ENCODE data around the gene AQP12A. TPM values are rescaled to one million over a fixed set of nuclear protein-coding genes. Genes with fewer than 3 reads are reported as not detected.
"Not testable (repeated sequence)": the region's sequence is repeated elsewhere in the genome, so short reads cannot be mapped to it uniquely, and the experiment has no call there.

The AQP12A gene
- total and polyA plus RNA-seq, 2 donors (not counting 1 experiment from before 2014, with no cell fraction given) = not detected

DNA sequence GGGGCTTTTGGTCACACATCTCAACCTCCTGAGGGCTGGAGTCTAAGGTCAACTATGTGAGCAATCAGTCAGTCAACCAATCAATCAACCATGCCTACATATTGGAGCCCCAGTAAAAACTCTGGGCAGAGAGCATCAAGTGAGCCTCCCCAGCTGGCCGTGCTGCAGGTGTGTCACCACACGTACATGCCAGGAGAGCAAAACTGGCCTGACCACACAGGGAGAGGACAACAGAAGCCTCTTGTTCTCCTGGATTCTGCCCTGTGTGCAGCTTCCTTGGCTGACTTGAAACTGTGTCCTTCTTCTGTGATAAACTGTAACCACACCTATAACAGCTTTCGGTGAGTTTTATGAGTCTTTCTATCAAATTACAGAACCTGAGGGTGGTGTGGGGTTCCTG is 40.5 kb upstream of the AQP12A start:
- Histone ChIP-seq H3K4me2 (replicated peaks; ENCODE audit: low read depth, low read length, poor library complexity, severe bottlenecking) (no peak overlapping the region), H3K9ac (ENCODE audit: low read length) (no peak overlapping the region), H3K27ac (ENCODE audit: low read length in 2 of 2) (no peak overlapping the region), H3K4me3 (ENCODE audit: control extremely low read depth in 1 of 5, extremely low read depth in 1 of 5, insufficient read depth in 1 of 5, low read depth in 2 of 5, low read length in 4 of 5) (no peak overlapping the region), H3K36me3 (replicated peaks in 1 of 2; ENCODE audit: control extremely low read depth in 1 of 2, control insufficient read depth in 1 of 2, extremely low read depth in 1 of 2, insufficient read depth in 2 of 2, low read length in 1 of 2) (no peaks in the 10 kb centered on the region), H2AFZ (ENCODE audit: insufficient read depth, low read depth, low read length, poor library complexity, severe bottlenecking) (no peak overlapping the region), H4K20me1 (ENCODE audit: control insufficient read depth, insufficient read depth, low read length, poor library complexity, severe bottlenecking) (no peaks in the 10 kb centered on the region), H3K27me3 (replicated peaks in 1 of 4; ENCODE audit: control extremely low read depth in 1 of 4, control insufficient read depth in 3 of 4, insufficient read depth in 4 of 4, low read length in 3 of 4) (peaks cover 0 to 37% (median 5%) of the 10 kb centered on the region in 4 experiments), H3K9me3 (ENCODE audit: control extremely low read depth in 1 of 3, control insufficient read depth in 2 of 3, insufficient read depth in 1 of 3, low read length in 2 of 3) (peaks cover 0 to 11% (median 0%) of the 10 kb centered on the region in 3 donors), H3K79me2 (ENCODE audit: control insufficient read depth, insufficient read depth, low read length) (no peaks in the 10 kb centered on the region), H3K4me1 (ENCODE audit: control insufficient read depth in 2 of 2, insufficient read depth in 2 of 2, low read length in 2 of 2) (no peaks in the 10 kb centered on the region)
- no peaks in the 10 kb centered on the region for H3K9me3 Mint-ChIP-seq (ENCODE audit: insufficient read depth)
- no peak overlapping the region for H3K27ac Mint-ChIP-seq
- ATAC-seq (ENCODE audit: low read depth) = no peak
- no peak for TF ChIP-seq EZH2 (IDR thresholded peaks at IDR 0.05; ENCODE audit: borderline replicate concordance, insufficient read depth, low read depth, low read length, poor library complexity, severe bottlenecking)
- TF ChIP-seq, protein P1, sequence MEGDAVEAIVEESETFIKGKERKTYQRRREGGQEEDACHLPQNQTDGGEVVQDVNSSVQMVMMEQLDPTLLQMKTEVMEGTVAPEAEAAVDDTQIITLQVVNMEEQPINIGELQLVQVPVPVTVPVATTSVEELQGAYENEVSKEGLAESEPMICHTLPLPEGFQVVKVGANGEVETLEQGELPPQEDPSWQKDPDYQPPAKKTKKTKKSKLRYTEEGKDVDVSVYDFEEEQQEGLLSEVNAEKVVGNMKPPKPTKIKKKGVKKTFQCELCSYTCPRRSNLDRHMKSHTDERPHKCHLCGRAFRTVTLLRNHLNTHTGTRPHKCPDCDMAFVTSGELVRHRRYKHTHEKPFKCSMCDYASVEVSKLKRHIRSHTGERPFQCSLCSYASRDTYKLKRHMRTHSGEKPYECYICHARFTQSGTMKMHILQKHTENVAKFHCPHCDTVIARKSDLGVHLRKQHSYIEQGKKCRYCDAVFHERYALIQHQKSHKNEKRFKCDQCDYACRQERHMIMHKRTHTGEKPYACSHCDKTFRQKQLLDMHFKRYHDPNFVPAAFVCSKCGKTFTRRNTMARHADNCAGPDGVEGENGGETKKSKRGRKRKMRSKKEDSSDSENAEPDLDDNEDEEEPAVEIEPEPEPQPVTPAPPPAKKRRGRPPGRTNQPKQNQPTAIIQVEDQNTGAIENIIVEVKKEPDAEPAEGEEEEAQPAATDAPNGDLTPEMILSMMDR (IDR thresholded peaks at IDR 0.05) = no peak
- POLR2A ChIA-PET = no interaction called here
- H3K4me1 Mint-ChIP-seq = peaks cover 3% of the 10 kb centered on the region
- CTCF ChIA-PET = interaction anchor here (1.2 kb wide), 1 partner anchor 10 kb away, joined by 3 read pairs; no protein-coding TSS in a partner anchor
- intact Hi-C loops (cut with micrococcal nuclease) = no loop called here
- no peak for DNase-seq
- no peak overlapping the region for H3K4me3 Mint-ChIP-seq
- 86% methylated on average over 2 of the region's 3 CpGs for WGBS (ENCODE audit: insufficient coverage)
- peaks cover 51% of the 10 kb centered on the region for H3K27me3 Mint-ChIP-seq

DNA sequence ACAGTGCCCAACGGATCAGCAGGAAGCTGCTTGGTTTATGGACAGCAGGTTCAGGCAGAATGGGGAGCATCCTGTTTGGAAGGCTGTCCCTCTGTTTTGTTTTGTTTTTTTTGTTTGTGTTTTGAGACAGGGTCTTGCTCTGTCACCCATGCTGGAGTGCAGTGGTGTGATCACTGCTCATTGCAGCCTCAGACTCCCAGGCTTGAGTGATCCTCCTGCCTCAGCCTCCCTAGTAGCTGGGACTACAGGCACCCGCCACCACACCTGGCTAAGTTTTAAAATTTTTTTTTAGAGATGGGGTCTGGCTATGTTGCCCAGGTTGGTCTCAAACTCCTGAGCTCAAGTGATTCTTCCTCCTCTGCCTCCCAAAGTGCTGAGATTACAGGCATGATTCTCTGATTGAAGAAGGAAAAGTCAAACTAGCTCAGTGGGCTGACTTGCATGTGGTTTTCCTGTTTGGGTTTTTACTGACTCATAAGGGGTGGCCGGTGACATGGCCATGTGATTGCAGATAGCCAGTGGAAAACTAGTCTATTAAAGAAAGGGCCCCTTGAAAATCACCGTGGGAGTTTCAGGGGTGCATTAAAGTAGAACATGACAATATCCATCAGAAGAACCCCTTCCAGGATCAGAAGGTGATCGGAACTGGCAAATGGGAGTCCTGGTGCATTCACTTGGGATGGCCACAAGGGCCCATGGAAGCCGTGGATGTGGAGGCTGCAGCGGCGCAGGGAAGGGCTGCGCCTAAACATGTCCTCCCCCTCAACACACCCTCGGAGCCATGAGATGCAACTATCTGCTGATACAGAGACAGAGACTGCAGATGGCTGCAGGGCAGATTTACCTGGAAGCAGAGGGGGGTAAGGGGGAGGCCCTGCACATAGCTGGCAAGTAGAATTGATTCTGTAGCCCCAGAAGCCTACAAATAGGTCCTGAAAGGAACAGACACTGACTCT is 35.5 kb upstream of the AQP12A start:
- peaks cover 0 to 14% (median 0%) of the 10 kb centered on the region in 4 experiments for H3K27me3 ChIP-seq (replicated peaks in 1 of 4; ENCODE audit: control extremely low read depth in 1 of 4, control insufficient read depth in 3 of 4, insufficient read depth in 4 of 4, low read length in 3 of 4)
- intact Hi-C loops (cut with micrococcal nuclease) = no loop called here
- Mint-ChIP-seq H3K9me3 (ENCODE audit: insufficient read depth) (no peaks in the 10 kb centered on the region), H3K4me1 (peaks cover 3% of the 10 kb centered on the region), H3K4me3 (no peak overlapping the region), H3K27me3 (peaks cover 39% of the 10 kb centered on the region), H3K27ac (no peak overlapping the region)
- POLR2A ChIA-PET = no interaction called here
- H3K4me1 ChIP-seq (ENCODE audit: control insufficient read depth in 2 of 2, insufficient read depth in 2 of 2, low read length in 2 of 2) = no peaks in the 10 kb centered on the region
- ATAC-seq (ENCODE audit: low read depth) (no peak), DNase-seq (no peak)
- TF ChIP-seq, protein P1 (IDR thresholded peaks at IDR 0.05) = no peak
- no peak for TF ChIP-seq EZH2 (IDR thresholded peaks at IDR 0.05; ENCODE audit: borderline replicate concordance, insufficient read depth, low read depth, low read length, poor library complexity, severe bottlenecking)
- CTCF ChIA-PET = no interaction called here
- H3K27ac ChIP-seq (ENCODE audit: low read length in 2 of 2) = no peak overlapping the region
- H3K4me2 ChIP-seq (replicated peaks; ENCODE audit: low read depth, low read length, poor library complexity, severe bottlenecking) = no peak overlapping the region
- no CpG with 5 or more reads among the region's 10 CpGs for WGBS (ENCODE audit: insufficient coverage)
- no peak overlapping the region for H3K4me3 ChIP-seq (ENCODE audit: control extremely low read depth in 1 of 5, extremely low read depth in 1 of 5, insufficient read depth in 1 of 5, low read depth in 2 of 5, low read length in 4 of 5)
- H3K9me3 ChIP-seq (ENCODE audit: control extremely low read depth in 1 of 3, control insufficient read depth in 2 of 3, insufficient read depth in 1 of 3, low read length in 2 of 3) = peaks cover 0 to under 1% (median 0%) of the 10 kb centered on the region in 3 donors
- H3K79me2 ChIP-seq (ENCODE audit: control insufficient read depth, insufficient read depth, low read length) = no peaks in the 10 kb centered on the region
- no peak overlapping the region for H3K9ac ChIP-seq (ENCODE audit: low read length)
- no peaks in the 10 kb centered on the region for H3K36me3 ChIP-seq (replicated peaks in 1 of 2; ENCODE audit: control extremely low read depth in 1 of 2, control insufficient read depth in 1 of 2, extremely low read depth in 1 of 2, insufficient read depth in 2 of 2, low read length in 1 of 2)
- H2AFZ ChIP-seq (ENCODE audit: insufficient read depth, low read depth, low read length, poor library complexity, severe bottlenecking) = no peak overlapping the region
- H4K20me1 ChIP-seq (ENCODE audit: control insufficient read depth, insufficient read depth, low read length, poor library complexity, severe bottlenecking) = no peaks in the 10 kb centered on the region

DNA sequence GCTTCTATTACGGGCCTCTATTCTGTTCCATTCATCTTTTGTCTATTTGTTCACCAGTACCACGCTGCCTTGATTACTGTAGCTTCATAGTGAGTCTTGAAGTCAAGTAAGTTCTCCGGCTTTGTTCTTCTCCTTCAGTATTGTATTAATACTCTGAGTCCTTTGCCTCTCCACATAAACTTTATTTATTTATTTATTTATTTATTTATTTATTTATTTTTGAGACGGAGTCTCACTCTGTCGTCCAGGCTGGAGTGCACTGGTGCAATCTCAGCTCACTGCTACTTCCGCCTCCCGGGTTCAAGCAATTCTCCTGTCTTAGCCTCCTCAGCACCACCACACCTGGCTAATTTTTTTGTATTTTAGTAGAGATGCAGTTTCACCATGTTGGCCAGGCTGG is 31.8 kb upstream of the AQP12A start:
- H3K79me2 ChIP-seq (ENCODE audit: control insufficient read depth, insufficient read depth, low read length); H3K4me1 ChIP-seq (ENCODE audit: control insufficient read depth in 2 of 2, insufficient read depth in 2 of 2, low read length in 2 of 2); H3K27ac Mint-ChIP-seq; H3K9me3 ChIP-seq (ENCODE audit: control extremely low read depth in 1 of 3, control insufficient read depth in 2 of 3, insufficient read depth in 1 of 3, low read length in 2 of 3); H3K4me3 Mint-ChIP-seq; CTCF ChIA-PET; DNase-seq; H2AFZ ChIP-seq (ENCODE audit: insufficient read depth, low read depth, low read length, poor library complexity, severe bottlenecking); H3K27me3 ChIP-seq (replicated peaks in 1 of 4; ENCODE audit: control extremely low read depth in 1 of 4, control insufficient read depth in 3 of 4, insufficient read depth in 4 of 4, low read length in 3 of 4); H3K27ac ChIP-seq (ENCODE audit: low read length in 2 of 2); H4K20me1 ChIP-seq (ENCODE audit: control insufficient read depth, insufficient read depth, low read length, poor library complexity, severe bottlenecking); intact Hi-C loops (cut with micrococcal nuclease); H3K9me3 Mint-ChIP-seq (ENCODE audit: insufficient read depth); H3K4me3 ChIP-seq (ENCODE audit: control extremely low read depth in 1 of 5, extremely low read depth in 1 of 5, insufficient read depth in 1 of 5, low read depth in 2 of 5, low read length in 4 of 5); H3K36me3 ChIP-seq (replicated peaks in 1 of 2; ENCODE audit: control extremely low read depth in 1 of 2, control insufficient read depth in 1 of 2, extremely low read depth in 1 of 2, insufficient read depth in 2 of 2, low read length in 1 of 2); ATAC-seq (ENCODE audit: low read depth); H3K4me2 ChIP-seq (replicated peaks; ENCODE audit: low read depth, low read length, poor library complexity, severe bottlenecking); H3K9ac ChIP-seq (ENCODE audit: low read length); H3K4me1 Mint-ChIP-seq: not testable (repeated sequence)
- WGBS (ENCODE audit: insufficient coverage) = no CpG with 5 or more reads among the region's 7 CpGs
- H3K27me3 Mint-ChIP-seq = peaks cover 36% of the 10 kb centered on the region
- POLR2A ChIA-PET = interaction anchor here (0.6 kb wide), 1 partner anchor 118 kb away, joined by 3 read pairs; no protein-coding TSS in a partner anchor
